Right lobe of liver (tissue), 6 donors: ENCODE data around the gene CHRND. TPM values are rescaled to one million over a fixed set of nuclear protein-coding genes. Genes with fewer than 3 reads are reported as not detected.

Experiments used
- ATAC-seq, 4 donors: fragments of 200-7000 bp; cut with Tn5 transposase; one replicate each; pipeline ENCODE4 v1.9.1; 2020; ENCODE audit warnings: mild to moderate bottlenecking in 4 of 4, moderate library complexity in 4 of 4
- DNase-seq, 3 donors: peaks; one replicate each; pipeline ENCODE4 v3.0.0-alpha.2; 2020
- H3K27ac ChIP-seq, 3 donors: fragments of 200-600 bp; one replicate each; pipeline ENCODE4 v1.8.0; 2022
- H3K27me3 ChIP-seq, 2 donors: fragments of 200-600 bp; one replicate each; pipeline ENCODE4 v1.8.0; 2022
- H3K36me3 ChIP-seq, 4 donors: fragments of 200-600 bp; sonication (generic) in 1 of 4; one replicate each; pipeline versions ENCODE4 v1.5.1 to v1.8.0; 2017 to 2022; ENCODE audit warnings: control low read depth in 1 of 4
- H3K4me1 ChIP-seq, 4 donors: fragments of 200-600 bp; sonication (generic) in 1 of 4; one replicate each; pipeline versions ENCODE4 v1.5.1 to v1.8.0; 2017 to 2022; ENCODE audit warnings: control low read depth in 1 of 4
- H3K4me3 ChIP-seq, 3 donors: fragments of 200-600 bp; one replicate each; pipeline ENCODE4 v1.8.0; 2022
- H3K9me3 ChIP-seq, 4 donors: fragments of 200-600 bp; sonication (generic) in 1 of 4; one replicate each; pipeline versions ENCODE4 v1.5.1 to v1.8.0; 2017 to 2022; ENCODE audit warnings: control low read depth in 1 of 4
- POLR2A ChIP-seq: fragments of 450-650 bp; IDR thresholded peaks from one replicate; pipeline ENCODE4 v1.6.1; 2017; ENCODE audit warnings: antibody characterized with exemption, mild to moderate bottlenecking
- WGBS: methylation state at CpG from one replicate; pipeline ENCODE4 v1.1.6; 2018; ENCODE audit warnings: low coverage, low lambda C conversion rate; ENCODE audit not compliant: insufficient coverage; ENCODE audit errors: missing lambda C conversion rate; 5-methylcytosine and 5-hydroxymethylcytosine counted together
- intact Hi-C, 2 donors: fragments of 100-400 bp; cut with DNase I; formaldehyde crosslinking; loops; one replicate each; pipeline versions ENCODE4 v1.11.2 to v1.14.1; 2022
- total RNA-seq, 6 experiments: library from RNA; depleted of rRNA in 2 of 6; stranded (reverse); fragments of >200 nt in 2 of 6; fragmentation: NEBNext Ultra II Directional in 3 of 6; extraction: Animal tissue kit (Norgen Biotek cat#: 25700) in 3 of 6; gene quantifications; one replicate each; pipeline versions ENCODE4 v1.1.0 to v1.2.4, GENCODE V29; 2016 to 2023
- TF ChIP-seq, protein P1 (sequence below), 4 donors: fragments of 200-600 bp in 3 of 4; fragments of 450-650 bp in 1 of 4; IDR thresholded peaks; one replicate each; pipeline versions ENCODE4 v1.5.1 to v1.8.0; 2016 to 2022; ENCODE audit warnings: antibody characterized with exemption in 4 of 4, mild to moderate bottlenecking in 2 of 4
- donor health status: DM: no; HTN: yes; CAD: no.
- donor health status: DM: no; HTN: no; CAD: no.
- donor health status: DM: no; HTN: no; CAD: no.
- donor health status: DM: no; HTN: yes; CAD: no.
- donor health status: DM: no; HTN: yes; CAD: no.

The CHRND gene
- total RNA-seq, 6 experiments from 2014 or later = not detected

GRCh38 chr2:232482301-232483238 lies 43.4 kb upstream of the CHRND start:
- Histone ChIP-seq H3K4me1 (peaks cover 0 to 8% (median 0%) of the 10 kb centered on the region in 4 donors), H3K9me3 (no peaks in the 10 kb centered on the region), H3K4me3 (no peak overlapping the region), H3K27ac (no peak overlapping the region), H3K36me3 (no peaks in the 10 kb centered on the region), H3K27me3 (peaks cover 0 to 16% of the 10 kb centered on the region in 2 donors)
- DNase-seq (peak in 2 of 3 donors; percentile 19 to 45), ATAC-seq (no peak)
- 78% methylated on average over 5 of the region's 31 CpGs for WGBS
- TF ChIP-seq POLR2A = no peak
- TF ChIP-seq, protein P1, sequence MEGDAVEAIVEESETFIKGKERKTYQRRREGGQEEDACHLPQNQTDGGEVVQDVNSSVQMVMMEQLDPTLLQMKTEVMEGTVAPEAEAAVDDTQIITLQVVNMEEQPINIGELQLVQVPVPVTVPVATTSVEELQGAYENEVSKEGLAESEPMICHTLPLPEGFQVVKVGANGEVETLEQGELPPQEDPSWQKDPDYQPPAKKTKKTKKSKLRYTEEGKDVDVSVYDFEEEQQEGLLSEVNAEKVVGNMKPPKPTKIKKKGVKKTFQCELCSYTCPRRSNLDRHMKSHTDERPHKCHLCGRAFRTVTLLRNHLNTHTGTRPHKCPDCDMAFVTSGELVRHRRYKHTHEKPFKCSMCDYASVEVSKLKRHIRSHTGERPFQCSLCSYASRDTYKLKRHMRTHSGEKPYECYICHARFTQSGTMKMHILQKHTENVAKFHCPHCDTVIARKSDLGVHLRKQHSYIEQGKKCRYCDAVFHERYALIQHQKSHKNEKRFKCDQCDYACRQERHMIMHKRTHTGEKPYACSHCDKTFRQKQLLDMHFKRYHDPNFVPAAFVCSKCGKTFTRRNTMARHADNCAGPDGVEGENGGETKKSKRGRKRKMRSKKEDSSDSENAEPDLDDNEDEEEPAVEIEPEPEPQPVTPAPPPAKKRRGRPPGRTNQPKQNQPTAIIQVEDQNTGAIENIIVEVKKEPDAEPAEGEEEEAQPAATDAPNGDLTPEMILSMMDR (IDR thresholded peaks at IDR 0.05) = no peak
- intact Hi-C loops = no loop called here

DNA sequence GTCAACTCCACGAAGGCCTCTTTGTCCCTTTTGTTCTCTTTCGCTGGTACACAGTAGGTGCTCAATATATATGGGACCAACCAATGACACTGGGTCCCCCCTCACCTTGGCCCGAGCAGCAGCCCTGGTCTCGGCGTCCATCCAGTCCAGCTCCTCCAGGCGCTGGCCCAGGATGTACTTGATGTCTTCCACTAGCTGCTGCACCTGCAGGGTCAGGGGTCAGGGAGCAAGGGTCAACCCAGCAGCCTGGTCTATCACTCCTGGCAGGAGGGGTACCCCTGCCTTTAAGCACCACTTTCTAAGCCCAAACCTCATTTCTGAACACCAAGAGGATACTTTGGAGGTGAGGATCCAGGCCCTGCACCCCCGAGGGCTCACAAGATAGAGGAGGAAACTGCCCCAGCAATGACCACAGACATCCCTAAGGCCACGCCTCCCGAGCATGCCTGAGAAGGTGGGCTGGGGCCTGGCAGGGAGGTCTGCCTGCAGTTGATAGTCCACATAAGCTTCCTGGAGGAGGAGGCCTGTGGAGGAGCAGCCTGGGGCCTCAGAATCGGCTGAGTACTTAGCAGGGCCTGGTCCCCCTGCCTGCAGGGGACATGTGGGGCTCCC lies 42.5 kb upstream of the CHRND start:
- intact Hi-C loops = no loop called here
- DNase-seq (peak in 2 of 3 donors; percentile 15 to 32), ATAC-seq (no peak)
- no peaks in the 10 kb centered on the region for H3K9me3 ChIP-seq
- no peaks in the 10 kb centered on the region for H3K36me3 ChIP-seq
- TF ChIP-seq, protein P1 (IDR thresholded peaks at IDR 0.05) = no peak
- TF ChIP-seq POLR2A = no peak
- 89% methylated on average over 3 of the region's 10 CpGs for WGBS
- no peak overlapping the region for H3K27ac ChIP-seq
- peaks cover 0 to 16% of the 10 kb centered on the region in 2 donors for H3K27me3 ChIP-seq
- no peak overlapping the region for H3K4me3 ChIP-seq
- H3K4me1 ChIP-seq = peaks cover 0 to 8% (median 0%) of the 10 kb centered on the region in 4 donors

GRCh38 chr2:232483923-232484627 lies 41.9 kb upstream of the CHRND start:
- H3K9me3 ChIP-seq = no peaks in the 10 kb centered on the region
- H3K36me3 ChIP-seq = no peaks in the 10 kb centered on the region
- peaks cover 0 to 8% (median 0%) of the 10 kb centered on the region in 4 donors for H3K4me1 ChIP-seq
- peak in 2 of 3 donors; percentile 7 to 52 for DNase-seq
- 93% methylated on average over 5 of the region's 19 CpGs for whole genome bisulfite sequencing
- H3K4me3 ChIP-seq = no peak overlapping the region
- intact Hi-C loops = no loop called here
- no peak overlapping the region for H3K27ac ChIP-seq
- no peak for ATAC-seq
- TF ChIP-seq, protein P1 (IDR thresholded peaks at IDR 0.05) = no peak
- no peak for TF ChIP-seq POLR2A
- H3K27me3 ChIP-seq = peaks cover 0 to 16% of the 10 kb centered on the region in 2 donors

GRCh38 chr2:232484628-232485347 lies 41.2 kb upstream of the CHRND start:
- H3K27ac ChIP-seq = no peak overlapping the region
- no peak overlapping the region for H3K4me3 ChIP-seq
- TF ChIP-seq POLR2A = no peak
- TF ChIP-seq, protein P1 (IDR thresholded peaks at IDR 0.05) = no peak
- no peaks in the 10 kb centered on the region for H3K36me3 ChIP-seq
- H3K9me3 ChIP-seq = no peaks in the 10 kb centered on the region
- peaks cover 0 to 8% (median 0%) of the 10 kb centered on the region in 4 donors for H3K4me1 ChIP-seq
- DNase-seq = peak in 1 of 3 donors; percentile 10
- intact Hi-C loops = no loop called here
- WGBS = 63% methylated on average over 3 of the region's 12 CpGs
- peaks cover 0 to 16% of the 10 kb centered on the region in 2 donors for H3K27me3 ChIP-seq
- no peak for ATAC-seq
